ENCODE data around the gene MGAT1. TPM values are rescaled to one million over a fixed set of nuclear protein-coding genes. Genes with fewer than 3 reads are reported as not detected.

MGAT1 gene
- total RNA-seq, 4 donors from 2014 or later = 67.6 to 136 (median 99.5) TPM

- Histone ChIP-seq H3K4me3 (no peak overlapping the region), H3K27ac (no peak overlapping the region), H3K27me3 (no peaks in the 10 kb centered on the region), H3K4me1 (peaks cover 4 to 26% of the 10 kb centered on the region in 2 donors), H3K9me3 (no peaks in the 10 kb centered on the region), H3K36me3 (no peaks in the 10 kb centered on the region)
- intact Hi-C loops (cut with DNase I; ENCODE audit: low total_unique reads) = no loop called here
- no peak for DNase-seq
- TF ChIP-seq POLR2A (IDR thresholded peaks at IDR 0.05) = no peak
- TF ChIP-seq, protein P1, sequence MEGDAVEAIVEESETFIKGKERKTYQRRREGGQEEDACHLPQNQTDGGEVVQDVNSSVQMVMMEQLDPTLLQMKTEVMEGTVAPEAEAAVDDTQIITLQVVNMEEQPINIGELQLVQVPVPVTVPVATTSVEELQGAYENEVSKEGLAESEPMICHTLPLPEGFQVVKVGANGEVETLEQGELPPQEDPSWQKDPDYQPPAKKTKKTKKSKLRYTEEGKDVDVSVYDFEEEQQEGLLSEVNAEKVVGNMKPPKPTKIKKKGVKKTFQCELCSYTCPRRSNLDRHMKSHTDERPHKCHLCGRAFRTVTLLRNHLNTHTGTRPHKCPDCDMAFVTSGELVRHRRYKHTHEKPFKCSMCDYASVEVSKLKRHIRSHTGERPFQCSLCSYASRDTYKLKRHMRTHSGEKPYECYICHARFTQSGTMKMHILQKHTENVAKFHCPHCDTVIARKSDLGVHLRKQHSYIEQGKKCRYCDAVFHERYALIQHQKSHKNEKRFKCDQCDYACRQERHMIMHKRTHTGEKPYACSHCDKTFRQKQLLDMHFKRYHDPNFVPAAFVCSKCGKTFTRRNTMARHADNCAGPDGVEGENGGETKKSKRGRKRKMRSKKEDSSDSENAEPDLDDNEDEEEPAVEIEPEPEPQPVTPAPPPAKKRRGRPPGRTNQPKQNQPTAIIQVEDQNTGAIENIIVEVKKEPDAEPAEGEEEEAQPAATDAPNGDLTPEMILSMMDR (IDR thresholded peaks at IDR 0.05) = no peak
Measured at GRCh38 chr5:180798193-180798592, 4.4 kb downstream of the MGAT1 start.

- no peaks in the 10 kb centered on the region for H3K27me3 ChIP-seq
- H3K4me3 ChIP-seq = no peak overlapping the region
- H3K36me3 ChIP-seq = no peaks in the 10 kb centered on the region
- intact Hi-C loops (cut with DNase I; ENCODE audit: low total_unique reads) = no loop called here
- no peak overlapping the region for H3K27ac ChIP-seq
- no peaks in the 10 kb centered on the region for H3K9me3 ChIP-seq
- TF ChIP-seq POLR2A (IDR thresholded peaks at IDR 0.05) = no peak
- TF ChIP-seq, protein P1 (IDR thresholded peaks at IDR 0.05) = no peak
- DNase-seq = no peak
- H3K4me1 ChIP-seq = peaks cover 4 to 26% of the 10 kb centered on the region in 2 donors
Measured at GRCh38 chr5:180797256-180798192, 5.1 kb downstream of the MGAT1 start.

- Histone ChIP-seq H3K27me3 (no peaks in the 10 kb centered on the region), H3K4me3 (no peak overlapping the region), H3K4me1 (peaks cover 0 to 21% of the 10 kb centered on the region in 2 donors), H3K27ac (no peak overlapping the region), H3K36me3 (no peaks in the 10 kb centered on the region), H3K9me3 (no peaks in the 10 kb centered on the region)
- no peak for TF ChIP-seq POLR2A (IDR thresholded peaks at IDR 0.05)
- TF ChIP-seq, protein P1 (IDR thresholded peaks at IDR 0.05) = no peak
- no peak for DNase-seq
- intact Hi-C loops (cut with DNase I; ENCODE audit: low total_unique reads) = no loop called here
Measured at GRCh38 chr5:180795771-180796313, 6.8 kb downstream of the MGAT1 start.

DNA sequence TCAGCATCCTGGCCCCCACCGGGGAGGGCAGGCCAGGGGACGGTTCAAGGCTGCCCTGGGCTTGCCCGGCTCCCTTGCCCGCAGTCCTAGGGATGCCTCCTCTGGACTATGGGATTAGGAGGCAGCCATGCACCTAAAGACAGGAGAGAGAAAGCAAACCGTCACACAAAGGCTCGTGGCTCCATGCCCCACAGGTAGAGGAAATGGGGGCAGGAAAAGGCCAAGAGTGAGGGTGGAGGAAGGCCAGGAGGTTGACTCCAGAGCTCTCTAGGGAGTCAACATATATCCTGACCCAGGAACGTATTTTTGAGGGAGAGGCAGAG, 9.7 kb downstream of the MGAT1 start:
- no peaks in the 10 kb centered on the region for H3K36me3 ChIP-seq

More for the DNA sequence above, 9.7 kb downstream of the MGAT1 start:
- no peak for DNase-seq
- Histone ChIP-seq H3K4me1 (peaks cover 0 to 8% of the 10 kb centered on the region in 2 donors), H3K4me3 (no peak overlapping the region), H3K27me3 (no peaks in the 10 kb centered on the region), H3K9me3 (no peaks in the 10 kb centered on the region), H3K27ac (no peak overlapping the region)
- no peak for TF ChIP-seq POLR2A (IDR thresholded peaks at IDR 0.05)
- TF ChIP-seq, protein P1 (IDR thresholded peaks at IDR 0.05) = no peak
- intact Hi-C loops (cut with DNase I; ENCODE audit: low total_unique reads) = no loop called here

Measured in uterus (tissue), 4 donors.